Mesothelial cell of epicardium (in vitro differentiated cells): ENCODE data around the gene CEP83. TPM values are rescaled to one million over a fixed set of nuclear protein-coding genes. Genes with fewer than 3 reads are reported as not detected.

Experiments
- DNase-seq, 2 experiments: peaks; one replicate each; pipeline ENCODE4 v3.0.0; 2021; ENCODE audit warnings: low spot score in 2 of 2; ENCODE audit not compliant: unreplicated experiment in 2 of 2
- H3K27ac Mint-ChIP-seq: 2 replicates; pipeline ENCODE4 v1.8.0; 2021; ENCODE audit warnings: mixed read lengths
- H3K27me3 Mint-ChIP-seq: 2 replicates; pipeline ENCODE4 v1.8.0; 2021; ENCODE audit warnings: low read depth, mixed read lengths
- H3K36me3 Mint-ChIP-seq: 2 replicates; pipeline ENCODE4 v1.8.0; 2021; ENCODE audit warnings: mixed read lengths
- H3K4me1 Mint-ChIP-seq: 2 replicates; pipeline ENCODE4 v1.8.0; 2021; ENCODE audit warnings: mixed read lengths
- H3K4me3 Mint-ChIP-seq: 2 replicates; pipeline ENCODE4 v1.8.0; 2021; ENCODE audit warnings: mild to moderate bottlenecking, moderate library complexity, mixed read lengths
- H3K9me3 Mint-ChIP-seq: 2 replicates; pipeline ENCODE4 v1.8.0; 2021; ENCODE audit warnings: mixed read lengths
- CTCF ChIP-seq: fragments of 200-600 bp; sonication (generic); IDR thresholded peaks from one replicate; pipeline ENCODE4 v1.5.0; 2021; ENCODE audit warnings: antibody characterized with exemption; ENCODE audit not compliant: unreplicated experiment
- total RNA-seq: library from RNA; stranded (reverse); gene quantifications from 3 replicates; pipeline ENCODE4 v1.2.1, GENCODE V29; 2021

CEP83 gene
- total RNA-seq, 1 donor from 2014 or later = 28.9 TPM

GRCh38 chr12:94266796-94267536 is 192.7 kb downstream of the CEP83 start:
- DNase-seq = no peak

GRCh38 chr12:94265966-94266745 is 193.5 kb downstream of the CEP83 start:
- Mint-ChIP-seq H3K4me3 (no peak overlapping the region), H3K9me3 (no peaks in the 10 kb centered on the region), H3K27me3 (peaks cover 8% of the 10 kb centered on the region), H3K4me1 (peaks cover 82% of the 10 kb centered on the region), H3K36me3 (no peaks in the 10 kb centered on the region), H3K27ac (peak overlapping the region; percentile 44)
- TF ChIP-seq CTCF = no peak
- DNase-seq = no peak

More at GRCh38 chr12:94266796-94267536, 192.7 kb downstream of the CEP83 start:
- peak overlapping the region; percentile 94 for H3K27ac Mint-ChIP-seq
- no peaks in the 10 kb centered on the region for H3K36me3 Mint-ChIP-seq
- H3K4me3 Mint-ChIP-seq = no peak overlapping the region
- peaks cover 74% of the 10 kb centered on the region for H3K4me1 Mint-ChIP-seq
- no peaks in the 10 kb centered on the region for H3K9me3 Mint-ChIP-seq
- TF ChIP-seq CTCF = no peak
- peaks cover 8% of the 10 kb centered on the region for H3K27me3 Mint-ChIP-seq

GRCh38 chr12:94265539-94265938 is 194.1 kb downstream of the CEP83 start:
- H3K36me3 Mint-ChIP-seq = no peaks in the 10 kb centered on the region
- H3K27me3 Mint-ChIP-seq = peaks cover 8% of the 10 kb centered on the region
- peak overlapping the region; percentile 44 for H3K27ac Mint-ChIP-seq
- no peaks in the 10 kb centered on the region for H3K9me3 Mint-ChIP-seq
- no peak for TF ChIP-seq CTCF
- no peak overlapping the region for H3K4me3 Mint-ChIP-seq
- peaks cover 84% of the 10 kb centered on the region for H3K4me1 Mint-ChIP-seq
- DNase-seq = no peak

GRCh38 chr12:94264736-94265485 is 194.8 kb downstream of the CEP83 start:
- Mint-ChIP-seq H3K4me3 (no peak overlapping the region), H3K4me1 (peaks cover 79% of the 10 kb centered on the region), H3K27me3 (peaks cover 8% of the 10 kb centered on the region), H3K27ac (peak overlapping the region; percentile 83), H3K36me3 (no peaks in the 10 kb centered on the region), H3K9me3 (no peaks in the 10 kb centered on the region)
- no peak for DNase-seq
- no peak for TF ChIP-seq CTCF

GRCh38 chr12:94263905-94264561 is 195.6 kb downstream of the CEP83 start:
- no peak for DNase-seq
- H3K36me3 Mint-ChIP-seq = no peaks in the 10 kb centered on the region
- H3K4me3 Mint-ChIP-seq = no peak overlapping the region
- peaks cover 8% of the 10 kb centered on the region for H3K27me3 Mint-ChIP-seq
- TF ChIP-seq CTCF = no peak
- H3K9me3 Mint-ChIP-seq = no peaks in the 10 kb centered on the region
- peaks cover 73% of the 10 kb centered on the region for H3K4me1 Mint-ChIP-seq
- H3K27ac Mint-ChIP-seq = peak overlapping the region; percentile 83
